Spinal cord (tissue), 10 donors: Measurements from ENCODE around the gene CBLN2. TPM values are rescaled to one million over a fixed set of nuclear protein-coding genes. Genes with fewer than 3 reads are reported as not detected.

Experiments used
- DNase-seq, 6 donors: peaks; one replicate each; pipeline versions ENCODE4 v3.0.0 to v3.0.0-alpha.2; 2013 to 2015; ENCODE audit warnings: low spot score in 6 of 6, low read depth in 4 of 6
- H3K27ac ChIP-seq: one replicate; pipeline ENCODE4 v1.5.1; 2013; ENCODE audit warnings: low read depth, low read length, control low read depth
- H3K27me3 ChIP-seq: one replicate; pipeline ENCODE4 v1.6.1; 2013; ENCODE audit warnings: low read length; ENCODE audit not compliant: control insufficient read depth, insufficient read depth
- H3K36me3 ChIP-seq: one replicate; pipeline ENCODE4 v1.6.1; 2013; ENCODE audit warnings: low read length; ENCODE audit not compliant: control insufficient read depth, insufficient read depth
- H3K4me1 ChIP-seq: one replicate; pipeline ENCODE4 v1.6.1; 2013; ENCODE audit warnings: low read length; ENCODE audit not compliant: control insufficient read depth, insufficient read depth
- H3K4me3 ChIP-seq: one replicate; pipeline ENCODE4 v1.5.1; 2013; ENCODE audit warnings: low read depth, low read length, control low read depth
- H3K9me3 ChIP-seq: one replicate; pipeline ENCODE4 v1.6.1; 2013; ENCODE audit warnings: low read length; ENCODE audit not compliant: control insufficient read depth, insufficient read depth
- WGBS: methylation state at CpG from one replicate; pipeline ENCODE4 v1.1.5; 2013; ENCODE audit warnings: missing lambda C conversion rate; ENCODE audit not compliant: insufficient coverage; 5-methylcytosine and 5-hydroxymethylcytosine counted together
- polyA plus RNA-seq, 2 donors: library from polyadenylated mRNA; unstranded; fragments of 120-200 nt; gene quantifications; one replicate each; pipeline ENCODE4 v1.2.1, GENCODE V29; 2013; ENCODE audit not compliant: insufficient read length in 2 of 2
- total RNA-seq, 2 donors: library from RNA; depleted of rRNA in 1 of 2; stranded (reverse); fragments of 120-200 nt in 1 of 2; fragments of >200 nt in 1 of 2; gene quantifications; one replicate each; pipeline versions ENCODE4 v1.2.3 to v1.2.4, GENCODE V29; 2013 to 2014
- donor health status: healthy.

The CBLN2 gene
- total and polyA plus RNA-seq, 4 donors: 20.0 to 73.7 (median 64.1) TPM

GRCh38 chr18:72542984-72543356 is 1.2 kb downstream of the CBLN2 start:
- Histone ChIP-seq H3K36me3 (no peaks in the 10 kb centered on the region), H3K9me3 (no peaks in the 10 kb centered on the region), H3K4me1 (peaks cover 18% of the 10 kb centered on the region), H3K27ac (no peak overlapping the region), H3K27me3 (peaks cover 21% of the 10 kb centered on the region), H3K4me3 (peak overlapping the region; percentile 50)
- under 1% methylated on average over 18 of the region's 20 CpGs for WGBS
- DNase-seq: peak in 1 of 6 donors; percentile 61

- Histone ChIP-seq H3K9me3 (no peaks in the 10 kb centered on the region), H3K27me3 (peaks cover 21% of the 10 kb centered on the region), H3K4me1 (peaks cover 18% of the 10 kb centered on the region), H3K27ac (no peak overlapping the region), H3K36me3 (no peaks in the 10 kb centered on the region), H3K4me3 (peak overlapping the region; percentile 50)
- peak in 2 of 6 donors; percentile 70 to 84 for DNase-seq
- under 1% methylated on average over 34 of the region's 34 CpGs for WGBS
Observed at GRCh38 chr18:72542342-72542741, 1.8 kb downstream of the CBLN2 start.

- Histone ChIP-seq H3K27me3 (peaks cover 21% of the 10 kb centered on the region), H3K4me3 (peak overlapping the region; percentile 50), H3K4me1 (peaks cover 18% of the 10 kb centered on the region), H3K9me3 (no peaks in the 10 kb centered on the region), H3K36me3 (no peaks in the 10 kb centered on the region), H3K27ac (no peak overlapping the region)
- no peak for DNase-seq
- under 1% methylated on average over 59 of the region's 59 CpGs for whole genome bisulfite sequencing
Observed at GRCh38 chr18:72541871-72542332, 2.2 kb downstream of the CBLN2 start.

- Histone ChIP-seq H3K9me3 (no peaks in the 10 kb centered on the region), H3K4me3 (no peak overlapping the region), H3K27ac (no peak overlapping the region), H3K27me3 (peaks cover 21% of the 10 kb centered on the region), H3K36me3 (no peaks in the 10 kb centered on the region), H3K4me1 (peaks cover 18% of the 10 kb centered on the region)
- peak in 2 of 6 donors; percentile 29 to 79 for DNase-seq
- WGBS: 51% methylated on average over 4 of the region's 5 CpGs
Observed at GRCh38 chr18:72539901-72540300, 4.2 kb downstream of the CBLN2 start.

- H3K27ac ChIP-seq: no peak overlapping the region
Observed at GRCh38 chr18:72530622-72531021, 13.5 kb downstream of the CBLN2 start.

GRCh38 chr18:72504866-72505265 is 39.3 kb downstream of the CBLN2 start:
- Histone ChIP-seq H3K27me3 (no peaks in the 10 kb centered on the region), H3K4me3 (no peak overlapping the region), H3K9me3 (peaks cover 2% of the 10 kb centered on the region), H3K27ac (no peak overlapping the region), H3K36me3 (no peaks in the 10 kb centered on the region), H3K4me1 (no peaks in the 10 kb centered on the region)
- no CpG with 5 or more reads among the region's 5 CpGs for WGBS
- DNase-seq: no peak

More at GRCh38 chr18:72530622-72531021, 13.5 kb downstream of the CBLN2 start:
- Histone ChIP-seq H3K27me3 (no peaks in the 10 kb centered on the region), H3K36me3 (no peaks in the 10 kb centered on the region), H3K9me3 (no peaks in the 10 kb centered on the region), H3K4me3 (no peak overlapping the region), H3K4me1 (no peaks in the 10 kb centered on the region)
- WGBS: no CpG with 5 or more reads among the region's 1 CpG
- peak in 2 of 6 donors; percentile 65 to 89 for DNase-seq

GRCh38 chr18:72502671-72503431 is 41.3 kb downstream of the CBLN2 start:
- no peaks in the 10 kb centered on the region for H3K36me3 ChIP-seq
- no peak overlapping the region for H3K27ac ChIP-seq
- DNase-seq: no peak
- H3K4me3 ChIP-seq: no peak overlapping the region
- H3K9me3 ChIP-seq: peaks cover 2% of the 10 kb centered on the region
- H3K27me3 ChIP-seq: no peaks in the 10 kb centered on the region
- WGBS: 94% methylated on average over 18 of the region's 19 CpGs
- H3K4me1 ChIP-seq: no peaks in the 10 kb centered on the region

- WGBS: no CpG with 5 or more reads among the region's 3 CpGs
- H3K27me3 ChIP-seq: no peaks in the 10 kb centered on the region
- DNase-seq: no peak
- no peaks in the 10 kb centered on the region for H3K4me1 ChIP-seq
- H3K27ac ChIP-seq: no peak overlapping the region
- no peaks in the 10 kb centered on the region for H3K36me3 ChIP-seq
- H3K9me3 ChIP-seq: no peaks in the 10 kb centered on the region
- no peak overlapping the region for H3K4me3 ChIP-seq
Observed at GRCh38 chr18:72492497-72492896, 51.6 kb downstream of the CBLN2 start.
